HG02943 (cell line): Measurements from ENCODE around the gene FLOT1.
A peak's percentile ranks its signal among the peaks of the same experiment; 100 is the strongest.

Source experiments
- ATAC-seq: cut with Tn5 transposase; IDR thresholded peaks from one replicate; pipeline ENCODE4 v1.9.1; 2021; ENCODE audit warnings: mild to moderate bottlenecking, low read depth, moderate library complexity; ENCODE audit not compliant: unreplicated experiment

Gene FLOT1

DNA sequence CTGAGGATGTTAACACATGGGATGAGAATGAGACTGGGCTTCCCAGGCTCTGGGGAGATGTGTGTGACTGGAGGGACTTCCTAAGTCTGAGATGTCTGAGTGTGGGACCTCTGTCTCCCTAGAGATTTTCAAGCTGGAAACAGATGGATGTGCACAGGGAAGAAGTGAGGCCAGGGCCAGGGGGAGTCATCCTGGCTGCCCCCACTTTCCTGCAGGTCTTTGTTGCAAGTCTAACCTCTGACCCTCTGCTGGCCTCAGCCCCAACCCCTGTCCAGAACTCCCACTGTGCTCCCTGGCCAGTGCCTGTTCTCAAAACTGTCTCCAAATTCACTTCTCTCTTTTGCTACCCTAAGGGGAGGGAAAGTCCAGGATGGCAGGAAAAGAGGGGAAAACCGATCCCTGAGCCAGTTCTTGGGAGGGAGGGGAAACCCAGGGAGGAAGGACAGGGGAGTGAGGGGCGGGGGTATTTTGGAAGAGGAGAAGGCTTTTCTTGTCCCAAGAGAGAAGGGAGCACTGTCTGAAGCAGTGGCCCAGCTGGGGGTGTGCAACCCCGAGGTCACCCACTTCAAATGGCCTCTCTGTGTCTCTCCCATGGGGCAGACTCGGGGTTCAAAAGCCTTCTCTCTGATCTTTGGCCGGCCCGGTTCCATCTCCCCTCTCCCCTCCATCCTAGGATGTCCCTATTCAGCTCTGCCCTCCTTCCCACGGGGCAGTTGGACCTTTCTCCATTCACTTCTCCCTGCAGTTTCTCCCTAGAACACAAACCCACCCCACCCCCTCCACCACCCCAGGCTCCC, 59.1 kb downstream of the FLOT1 start:
- no peak for ATAC-seq

- peak; percentile 47 for ATAC-seq
These were observed 60.1 kb downstream of the FLOT1 start for GRCh38 chr6:30682143-30683117.

- ATAC-seq, result no peak
These were observed 60.7 kb downstream of the FLOT1 start for GRCh38 chr6:30681766-30682142.

DNA sequence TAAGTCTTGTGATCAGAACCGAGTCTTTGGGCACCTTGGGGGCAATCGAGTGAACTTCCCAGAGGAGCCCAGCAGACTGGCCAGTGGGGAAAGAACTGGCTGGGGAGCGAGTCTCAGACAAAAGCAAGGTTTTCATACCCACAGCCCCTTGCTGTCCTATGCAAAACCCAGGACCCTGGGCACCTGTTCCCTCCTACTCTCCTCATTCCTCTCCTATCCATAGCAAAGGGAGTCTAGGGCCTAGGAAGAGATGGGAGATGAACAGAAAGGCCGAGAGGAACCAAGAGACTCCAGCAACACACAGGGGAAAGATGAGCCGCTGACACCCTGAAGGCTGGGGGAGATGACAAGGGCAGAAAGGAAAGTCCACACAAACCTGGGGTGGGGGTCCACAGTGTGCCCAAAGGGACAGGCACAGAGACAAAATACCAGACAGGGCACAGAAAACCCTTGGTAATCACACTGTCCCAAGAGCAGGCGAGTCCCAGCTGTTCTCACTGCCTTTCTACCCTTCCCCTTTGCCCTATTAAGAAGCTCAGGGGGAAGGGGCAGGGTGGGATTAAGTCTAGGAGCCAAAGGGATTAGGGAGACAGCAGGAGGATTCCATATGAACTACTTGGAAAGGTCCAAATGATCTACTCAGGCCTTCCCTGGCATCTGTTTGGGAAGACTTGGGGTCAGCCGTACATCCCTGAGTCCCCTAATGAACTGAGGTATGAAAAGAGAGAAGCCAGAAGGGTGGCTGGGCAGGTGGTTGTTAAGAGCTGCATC, 62.5 kb downstream of the FLOT1 start:
- ATAC-seq, result no peak

DNA sequence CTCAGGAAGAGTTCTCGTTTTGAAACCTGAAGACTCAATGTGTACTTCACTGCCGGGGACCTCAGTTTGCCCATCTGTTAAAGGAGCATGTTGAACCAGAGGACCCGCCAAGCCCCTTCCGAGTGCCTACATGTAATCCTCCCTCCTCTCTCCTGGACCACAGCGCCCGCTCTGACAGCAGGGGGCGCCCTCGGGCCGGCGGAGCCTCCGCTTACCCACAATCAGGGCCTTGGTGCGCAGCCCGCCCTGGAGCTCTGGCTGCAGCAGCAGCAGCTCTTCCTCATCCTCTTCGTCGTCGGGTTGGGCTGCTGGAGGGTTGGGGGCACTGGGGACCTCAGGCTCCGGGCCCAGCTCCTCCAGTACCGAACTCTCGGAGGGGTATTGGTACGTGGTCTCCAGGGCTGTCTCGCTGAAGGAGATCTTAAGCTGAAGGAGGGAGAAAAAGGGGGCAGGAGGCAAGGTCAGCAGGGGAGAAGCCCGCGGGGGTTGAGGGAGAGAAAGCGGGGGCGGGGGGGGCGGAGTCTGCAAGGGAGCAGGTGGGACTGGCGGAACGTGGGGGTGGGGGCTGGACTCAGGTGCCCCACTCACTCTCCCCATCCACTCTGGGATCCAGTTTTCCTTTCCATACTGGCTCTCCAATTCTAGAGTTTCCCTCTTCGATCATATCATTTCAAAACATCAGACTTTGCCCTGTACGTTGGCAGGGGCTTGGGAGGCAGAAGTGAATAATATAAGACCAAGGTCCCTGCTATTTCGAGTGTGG, 63.3 kb downstream of the FLOT1 start:
- ATAC-seq, result no peak
